Inferior parietal cortex (tissue), 1 donor: ENCODE results near the gene MTFMT.
A peak's percentile ranks its signal among the peaks of the same experiment; 100 is the strongest.
"Not testable (repeated sequence)": the region's sequence is repeated elsewhere in the genome, so short reads cannot be mapped to it uniquely, and the experiment has no call there.

Experiments used
- DNase-seq: peaks from one replicate; pipeline ENCODE4 v3.0.0-alpha.2; 2016; ENCODE audit errors: extremely low spot score

MTFMT gene

DNA sequence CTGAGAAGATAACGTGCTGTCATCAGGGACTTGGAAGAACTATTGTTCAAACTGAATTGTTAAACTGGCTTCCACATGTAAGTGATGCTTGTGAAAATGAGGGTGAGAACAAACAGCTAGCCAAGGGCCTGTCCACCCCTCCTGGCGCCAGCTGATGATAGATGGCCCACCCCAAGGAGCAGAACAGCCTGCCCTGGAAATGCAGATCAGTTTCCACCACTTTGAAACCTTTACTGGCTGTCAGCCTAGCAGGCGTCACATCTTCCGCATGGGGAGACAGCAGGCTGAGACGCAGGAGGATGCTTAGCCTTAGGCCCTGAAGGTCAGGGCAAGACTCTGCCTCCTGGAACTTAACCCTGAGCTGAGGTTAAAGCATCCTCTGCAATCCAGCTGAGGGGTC is 9.4 kb upstream of the MTFMT start:
- DNase-seq = no peak

DNA sequence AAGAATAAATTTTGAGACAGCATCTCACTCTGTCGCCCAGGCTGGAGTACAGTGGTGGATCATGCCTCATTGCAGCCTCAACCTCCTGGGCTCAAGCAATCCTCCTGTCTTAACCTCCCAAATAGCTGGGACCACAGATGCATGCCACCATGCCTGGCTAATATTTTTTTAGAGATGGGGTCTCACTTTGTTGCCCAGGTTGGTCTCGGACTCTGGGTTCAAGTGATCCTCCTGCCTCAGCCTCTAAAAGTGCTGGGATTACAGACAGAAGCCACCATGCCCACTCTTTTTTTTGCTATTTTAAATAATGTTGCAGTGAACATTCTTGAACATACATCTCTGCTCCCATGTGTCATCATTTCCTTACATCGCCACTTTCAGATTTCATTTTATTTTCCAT is 9.0 kb upstream of the MTFMT start:
- DNase-seq = no peak

GRCh38 chr15:65037309-65037708 is 7.9 kb upstream of the MTFMT start:
- no peak for DNase-seq

GRCh38 chr15:65034719-65035118 is 5.3 kb upstream of the MTFMT start:
- no peak for DNase-seq

DNA sequence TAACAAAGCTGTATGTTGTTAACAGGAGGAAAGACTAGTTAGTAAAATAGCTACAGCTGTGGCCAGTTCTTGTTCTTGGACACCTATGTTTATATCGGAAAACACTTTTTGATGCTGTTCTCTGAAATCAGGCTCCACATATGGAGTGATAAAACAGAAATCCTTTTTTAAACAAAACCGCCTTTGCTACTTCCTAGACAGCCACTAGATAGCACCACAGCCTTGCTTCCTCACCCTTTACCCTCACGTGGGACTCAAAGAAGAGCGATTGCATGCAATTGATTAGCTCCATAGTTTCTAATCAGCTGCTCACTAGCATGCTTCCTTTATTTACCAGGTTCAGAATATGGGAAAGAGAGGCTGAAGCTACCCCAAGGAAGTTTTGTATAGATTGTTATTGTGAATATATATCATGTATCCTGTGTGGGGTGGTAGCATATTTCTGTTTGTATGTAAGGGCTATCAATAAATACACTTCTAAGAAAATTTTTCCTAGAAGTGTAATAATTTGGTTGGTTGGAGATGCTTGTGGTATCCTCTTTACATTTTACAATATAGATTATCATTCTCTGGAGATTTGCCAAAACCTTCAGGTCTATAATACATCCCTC is 4.3 kb upstream of the MTFMT start:
- peak; percentile 56 for DNase-seq

DNA sequence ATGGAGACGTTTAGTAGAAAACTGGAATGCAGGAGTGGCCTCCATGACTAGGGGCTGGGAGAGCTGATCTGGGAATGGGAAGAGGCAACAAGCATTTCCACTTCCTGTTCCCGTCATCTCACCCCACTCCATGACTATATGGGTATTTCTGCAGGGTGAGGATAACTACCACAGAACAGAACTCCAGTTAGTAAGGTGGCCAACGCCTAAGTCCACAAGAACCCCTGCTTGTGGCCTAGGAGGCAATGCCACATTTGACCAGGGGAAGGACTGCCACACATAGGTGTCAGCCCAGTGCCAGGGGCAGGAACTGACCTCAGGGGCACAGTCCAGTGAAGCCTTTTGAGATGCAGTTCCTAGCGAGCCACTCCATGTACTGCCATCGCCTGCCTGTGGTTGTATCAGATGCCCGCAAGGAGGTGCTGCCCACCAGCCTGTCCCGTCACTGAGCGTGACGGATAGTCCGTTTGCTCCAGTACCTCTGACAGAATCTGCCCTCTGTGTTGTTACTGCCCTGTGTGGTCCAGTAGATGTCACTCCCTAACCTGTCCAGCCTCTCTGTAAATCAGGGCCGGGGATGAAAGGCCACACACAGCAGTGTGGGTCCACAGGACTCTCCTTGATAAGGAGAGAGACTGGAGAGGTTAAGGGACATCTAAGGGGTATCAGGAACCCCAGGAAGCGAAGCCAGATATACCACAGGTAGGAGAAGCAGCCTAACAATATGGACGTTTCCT is 3.5 kb upstream of the MTFMT start:
- DNase-seq = no peak

GRCh38 chr15:65029736-65030208 is 333 bp upstream of the MTFMT start:
- no peak for DNase-seq

DNA sequence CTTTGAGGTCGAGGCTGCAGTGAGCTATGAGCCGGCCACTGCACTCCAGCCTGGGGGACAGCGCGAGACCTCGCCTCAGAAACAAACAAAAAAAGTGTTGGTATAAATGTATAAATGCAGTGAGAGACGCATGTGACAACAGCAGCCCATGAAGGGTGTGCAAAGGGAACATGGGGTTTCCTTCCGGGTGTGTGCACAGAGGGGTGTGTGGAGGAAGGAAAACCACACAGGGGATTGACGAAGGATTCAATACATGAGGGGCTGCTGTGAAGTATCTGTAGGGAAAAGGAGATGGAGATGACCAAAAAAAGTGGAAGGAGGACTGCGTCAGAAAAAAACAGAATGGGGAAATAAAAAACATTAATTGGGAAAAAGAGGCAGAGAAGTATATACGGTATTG is 1.1 kb downstream of the MTFMT start:
- no peak for DNase-seq

DNA sequence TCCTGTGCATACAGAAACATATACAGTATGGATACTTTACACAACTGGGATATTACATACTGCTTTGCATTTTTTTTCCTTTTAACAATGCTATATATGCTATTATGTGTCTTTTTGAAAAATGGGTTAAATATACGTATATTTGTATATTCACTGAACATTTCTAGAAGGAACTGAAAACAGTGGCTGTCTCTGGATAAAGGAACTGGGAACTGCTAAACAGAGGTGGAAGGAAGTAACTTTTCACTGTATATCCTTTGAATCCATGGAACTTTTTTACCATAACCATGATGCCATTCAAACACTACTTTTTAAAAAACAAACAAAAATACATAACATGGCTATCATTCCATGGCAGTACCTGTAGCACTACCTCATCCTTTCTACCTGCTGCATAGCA is 1.8 kb downstream of the MTFMT start:
- DNase-seq = no peak

DNA sequence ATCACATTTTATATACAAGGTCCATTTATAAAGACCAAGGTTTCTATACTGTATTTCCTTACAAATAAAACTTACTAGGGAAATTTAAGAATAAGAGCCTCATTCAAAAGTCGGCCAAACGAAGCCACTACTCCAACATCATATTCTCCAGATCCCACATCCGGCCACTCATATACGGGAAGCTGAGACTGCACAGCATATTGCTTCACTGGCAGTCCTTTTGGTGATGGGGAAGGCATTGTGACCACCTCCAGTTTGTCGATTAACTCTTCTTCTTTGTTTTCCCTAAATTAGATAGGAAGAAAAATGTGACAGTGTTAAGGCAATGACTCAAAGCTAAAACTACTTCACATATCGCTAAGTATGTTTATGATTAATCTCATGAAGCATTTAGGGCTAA is 2.7 kb downstream of the MTFMT start:
- DNase-seq = no peak

GRCh38 chr15:65021488-65021887 is 8.0 kb downstream of the MTFMT start:
- DNase-seq = no peak

DNA sequence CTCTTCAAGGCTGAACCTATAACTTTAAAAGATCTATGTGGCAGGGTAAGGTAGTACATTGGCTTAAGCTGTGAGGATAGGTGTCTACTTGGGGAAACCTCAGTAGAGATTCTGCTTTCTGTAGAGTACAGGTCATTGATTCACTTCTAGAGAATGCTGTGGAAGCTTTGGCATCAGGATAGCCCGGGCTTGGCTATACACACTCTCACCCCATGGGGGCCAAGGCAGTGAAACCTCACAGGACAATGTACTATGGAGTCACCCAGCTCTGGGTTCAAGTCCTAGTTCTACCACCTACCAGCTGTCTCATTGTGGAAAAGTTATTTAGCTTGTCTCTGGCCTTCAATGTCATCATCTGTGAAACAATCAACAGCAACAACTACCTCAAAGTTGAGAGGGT is 9.0 kb downstream of the MTFMT start:
- DNase-seq = no peak

DNA sequence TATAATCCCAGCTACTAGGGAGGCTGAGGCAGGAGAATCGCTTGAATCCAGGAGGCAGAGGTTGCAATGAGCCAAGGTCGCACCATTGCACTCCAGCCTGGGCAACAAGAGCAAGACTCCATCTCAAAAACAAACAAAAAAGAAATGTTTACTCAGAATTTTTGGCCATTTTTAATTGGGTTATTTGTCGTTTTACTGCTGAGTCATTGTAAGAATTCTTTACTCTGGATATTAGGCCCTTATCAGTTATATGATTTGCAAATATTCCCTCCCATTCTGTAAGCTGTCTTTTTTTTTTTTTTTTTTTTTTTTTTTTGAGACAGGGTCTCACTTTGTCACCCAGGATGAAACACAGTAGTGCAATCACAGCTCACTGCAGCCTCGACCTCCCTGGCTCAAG is 18.2 kb downstream of the MTFMT start:
- not testable (repeated sequence) for DNase-seq

DNA sequence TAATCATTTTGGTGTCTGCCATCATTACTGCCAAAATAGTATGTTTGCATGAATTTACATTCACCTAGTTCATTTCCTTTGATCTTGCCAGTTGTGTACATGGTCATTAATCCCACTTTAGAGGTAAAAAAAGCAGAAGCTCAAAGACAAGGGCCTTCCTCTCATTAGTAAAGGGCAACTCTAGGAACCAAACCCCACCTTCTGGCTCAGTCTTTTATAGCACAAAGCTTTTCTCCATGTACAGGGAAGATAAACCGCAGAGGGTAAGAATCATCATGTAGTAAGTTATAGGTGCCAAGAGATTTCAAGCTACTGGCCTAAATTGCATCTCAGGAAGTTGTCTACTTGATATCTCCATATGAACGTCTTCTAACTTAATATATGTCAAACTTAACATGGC is 20.5 kb downstream of the MTFMT start:
- DNase-seq = no peak

DNA sequence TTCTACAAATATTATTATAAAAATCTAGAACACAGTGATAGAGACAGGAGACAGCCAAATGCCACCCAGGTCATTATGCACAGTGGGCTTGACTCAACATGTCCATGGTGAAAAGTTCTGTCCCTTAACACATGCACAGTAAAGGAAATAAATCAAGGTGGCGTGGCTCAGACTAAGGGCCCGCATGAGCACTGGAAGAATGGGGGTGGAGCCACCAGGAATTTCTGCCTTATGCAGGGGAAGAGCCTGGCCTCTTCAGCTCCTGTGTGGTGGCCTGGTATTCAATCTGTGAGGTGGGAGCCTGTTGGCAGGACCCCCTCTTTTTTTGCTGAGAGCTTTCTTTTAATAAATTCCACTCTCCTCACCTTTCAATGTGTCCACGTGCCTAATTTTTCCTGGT is 22.6 kb downstream of the MTFMT start:
- DNase-seq = no peak

DNA sequence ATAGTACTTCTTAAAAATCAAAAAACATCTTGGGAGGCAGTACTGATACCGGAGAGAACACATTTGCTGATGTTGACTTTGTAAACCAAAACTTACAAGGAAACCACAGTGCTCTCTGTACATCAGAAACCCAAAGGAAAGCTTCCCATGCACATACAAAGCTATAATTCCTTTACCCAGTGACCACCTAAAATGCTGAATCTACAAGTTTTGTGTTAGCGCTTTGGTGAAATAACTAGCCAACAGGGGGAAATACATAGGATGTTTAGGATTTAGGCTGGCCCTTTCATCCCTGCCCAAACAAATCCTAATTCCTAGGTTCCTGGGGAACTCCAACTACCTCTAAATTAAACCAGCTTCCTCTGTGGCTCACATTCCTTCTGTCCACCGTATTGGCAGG is 24.4 kb downstream of the MTFMT start:
- no peak for DNase-seq

- no peak for DNase-seq
These were observed 31.6 kb downstream of the MTFMT start for GRCh38 chr15:64997745-64998375.

DNA sequence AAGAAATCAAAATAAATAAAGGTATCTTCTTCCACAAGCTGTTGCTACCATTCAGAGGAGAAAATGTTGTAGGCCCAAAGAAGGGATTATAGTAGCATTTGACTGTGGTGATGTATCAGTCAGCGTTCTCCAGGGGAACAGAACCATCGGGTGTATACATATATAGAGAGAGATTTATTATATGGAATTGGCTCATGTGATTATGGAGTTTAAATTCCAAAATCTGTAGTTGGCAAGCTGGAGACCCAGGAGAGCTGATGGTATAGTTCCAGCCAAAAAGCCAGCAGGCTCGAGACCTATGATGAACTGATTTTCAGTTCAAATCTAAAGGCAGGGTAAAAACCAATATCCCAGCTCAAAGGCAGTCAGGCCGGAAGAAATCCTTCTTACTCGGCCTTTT is 32.4 kb downstream of the MTFMT start:
- no peak for DNase-seq

DNA sequence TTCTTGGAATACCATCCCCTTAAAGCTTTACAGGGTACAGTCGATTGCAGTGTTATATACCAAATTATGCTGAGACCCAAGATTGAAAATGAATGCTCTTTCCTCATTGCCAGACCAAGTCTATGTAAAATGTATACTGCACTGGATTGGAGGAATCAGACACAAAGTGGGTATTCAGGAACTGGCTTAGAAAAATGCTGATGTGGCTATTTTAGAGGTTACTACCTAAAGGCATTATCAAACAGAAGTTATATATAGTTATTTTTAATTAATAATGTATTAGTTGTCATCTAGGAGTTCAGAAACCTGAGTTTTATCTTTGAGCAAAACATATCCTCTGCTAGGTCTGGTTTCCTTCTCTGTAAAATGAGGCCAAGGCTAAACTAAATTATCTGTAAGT is 36.1 kb downstream of the MTFMT start:
- no peak for DNase-seq

DNA sequence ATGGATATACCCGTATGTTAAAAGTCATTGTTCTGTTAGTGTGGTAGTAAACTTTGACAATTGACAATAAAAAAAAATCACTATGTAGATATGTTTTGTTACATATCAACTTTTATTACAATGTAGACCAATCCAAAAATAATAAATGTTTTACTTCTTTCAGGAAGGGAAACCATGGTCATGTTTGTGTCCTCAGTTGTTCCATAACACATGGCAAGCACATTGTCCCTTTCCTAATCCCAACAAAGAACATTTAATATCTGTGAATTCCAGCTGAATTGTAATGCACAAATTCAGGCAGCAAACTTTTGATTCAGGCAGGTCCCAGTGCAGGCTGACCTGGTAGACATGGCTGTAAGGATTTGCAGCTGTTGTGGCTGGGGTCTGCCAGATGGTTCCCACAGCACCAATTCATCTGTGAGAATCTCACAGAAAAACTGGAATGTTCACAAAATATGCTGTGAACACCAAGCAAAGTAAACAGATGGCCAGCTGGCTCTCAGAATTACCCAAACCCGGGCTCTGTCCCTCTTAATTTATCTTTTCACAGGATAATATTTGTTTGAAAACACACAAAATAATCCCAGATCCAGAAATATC is 37.8 kb downstream of the MTFMT start:
- no peak for DNase-seq

DNA sequence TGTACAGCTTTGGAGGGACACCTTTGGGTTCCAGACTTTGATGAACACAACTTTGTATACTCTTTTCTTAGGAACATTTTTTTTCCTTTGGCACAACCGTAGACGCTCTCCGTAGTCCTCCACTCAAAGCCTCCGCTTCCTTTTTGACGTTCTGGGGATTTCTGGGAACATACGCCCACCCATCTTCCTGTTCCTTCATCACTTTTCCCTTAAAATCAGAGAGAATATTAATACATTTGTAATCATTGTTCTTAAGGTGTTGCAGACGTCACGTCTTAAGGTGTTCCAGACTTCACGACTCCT is 39.3 kb downstream of the MTFMT start:
- no peak for DNase-seq

GRCh38 chr15:64989416-64990167 is 39.8 kb downstream of the MTFMT start, which contains the start of gene SPG21:
TSS of gene SPG21 (minus strand) at chr15:64989914. CDS start at chr15:64983569, 6,345 bp downstream.
- DNase-seq = peak; percentile 89
